ENCODE data around the gene EPB41L4B. TPM values are rescaled to one million over a fixed set of nuclear protein-coding genes. Genes with fewer than 3 reads are reported as not detected.

EPB41L4B gene
- total and polyA plus RNA-seq, 4 donors = 6.0 to 14.5 (median 12.2) TPM

- no peaks in the 10 kb centered on the region for H3K9me3 ChIP-seq (ENCODE audit: control insufficient read depth in 4 of 4, insufficient read depth in 3 of 4, low read length in 3 of 4)
- no peak overlapping the region for H3K27ac ChIP-seq (ENCODE audit: low read depth in 1 of 2, low read length in 1 of 2)
- ATAC-seq (ENCODE audit: insufficient read depth, low FRiP score) (no peak), DNase-seq (no peak)
- no peaks in the 10 kb centered on the region for H3K4me1 ChIP-seq (ENCODE audit: control insufficient read depth in 5 of 5, insufficient read depth in 5 of 5, low read length in 5 of 5)
- H3K9ac ChIP-seq (ENCODE audit: insufficient read depth in 1 of 2, low read length in 2 of 2) = no peak overlapping the region
- H3K36me3 ChIP-seq (ENCODE audit: control insufficient read depth in 4 of 4, insufficient read depth in 4 of 4, low read length in 4 of 4) = no peaks in the 10 kb centered on the region
- 59 to 76% methylated on average over 4 of the region's 4 CpGs for WGBS, 2 donors
- no peaks in the 10 kb centered on the region for H3K27me3 ChIP-seq (ENCODE audit: control insufficient read depth in 3 of 3, insufficient read depth in 3 of 3, low read length in 2 of 3)
- no peak overlapping the region for H3K4me3 ChIP-seq
- TF ChIP-seq CTCF (IDR thresholded peaks at IDR 0.05; ENCODE audit: control extremely low read depth, extremely low read depth) = no peak
These were observed 108.1 kb downstream of the EPB41L4B start for GRCh38 chr9:109212768-109213167.

GRCh38 chr9:109206670-109207069, 114.2 kb downstream of the EPB41L4B start:
- no peak for TF ChIP-seq CTCF (IDR thresholded peaks at IDR 0.05; ENCODE audit: control extremely low read depth, extremely low read depth)
- Histone ChIP-seq H3K27ac (ENCODE audit: low read depth in 1 of 2, low read length in 1 of 2) (no peak overlapping the region), H3K4me1 (ENCODE audit: control insufficient read depth in 5 of 5, insufficient read depth in 5 of 5, low read length in 5 of 5) (no peaks in the 10 kb centered on the region), H3K9ac (ENCODE audit: insufficient read depth in 1 of 2, low read length in 2 of 2) (no peak overlapping the region), H3K9me3 (ENCODE audit: control insufficient read depth in 4 of 4, insufficient read depth in 3 of 4, low read length in 3 of 4) (no peaks in the 10 kb centered on the region), H3K4me3 (no peak overlapping the region), H3K27me3 (ENCODE audit: control insufficient read depth in 3 of 3, insufficient read depth in 3 of 3, low read length in 2 of 3) (no peaks in the 10 kb centered on the region), H3K36me3 (ENCODE audit: control insufficient read depth in 4 of 4, insufficient read depth in 4 of 4, low read length in 4 of 4) (no peaks in the 10 kb centered on the region)
- no peak for DNase-seq
- WGBS, 2 donors = 90 to 93% methylated on average over 2 of the region's 2 CpGs
- ATAC-seq (ENCODE audit: insufficient read depth, low FRiP score) = no peak

GRCh38 chr9:109205526-109205925, 115.3 kb downstream of the EPB41L4B start:
- ATAC-seq (ENCODE audit: insufficient read depth, low FRiP score) (no peak), DNase-seq (no peak)
- WGBS, 2 donors = 85 to 90% methylated on average over 1 of the region's 1 CpG
- no peak overlapping the region for H3K9ac ChIP-seq (ENCODE audit: insufficient read depth in 1 of 2, low read length in 2 of 2)
- H3K27me3 ChIP-seq (ENCODE audit: control insufficient read depth in 3 of 3, insufficient read depth in 3 of 3, low read length in 2 of 3) = no peaks in the 10 kb centered on the region
- no peak overlapping the region for H3K27ac ChIP-seq (ENCODE audit: low read depth in 1 of 2, low read length in 1 of 2)
- TF ChIP-seq CTCF (IDR thresholded peaks at IDR 0.05; ENCODE audit: control extremely low read depth, extremely low read depth) = no peak
- no peaks in the 10 kb centered on the region for H3K4me1 ChIP-seq (ENCODE audit: control insufficient read depth in 5 of 5, insufficient read depth in 5 of 5, low read length in 5 of 5)
- H3K4me3 ChIP-seq = no peak overlapping the region
- H3K36me3 ChIP-seq (ENCODE audit: control insufficient read depth in 4 of 4, insufficient read depth in 4 of 4, low read length in 4 of 4) = no peaks in the 10 kb centered on the region
- no peaks in the 10 kb centered on the region for H3K9me3 ChIP-seq (ENCODE audit: control insufficient read depth in 4 of 4, insufficient read depth in 3 of 4, low read length in 3 of 4)

- Histone ChIP-seq H3K9me3 (ENCODE audit: control insufficient read depth in 4 of 4, insufficient read depth in 3 of 4, low read length in 3 of 4) (no peaks in the 10 kb centered on the region), H3K4me1 (ENCODE audit: control insufficient read depth in 5 of 5, insufficient read depth in 5 of 5, low read length in 5 of 5) (no peaks in the 10 kb centered on the region), H3K9ac (ENCODE audit: insufficient read depth in 1 of 2, low read length in 2 of 2) (no peak overlapping the region), H3K36me3 (ENCODE audit: control insufficient read depth in 4 of 4, insufficient read depth in 4 of 4, low read length in 4 of 4) (no peaks in the 10 kb centered on the region), H3K27me3 (ENCODE audit: control insufficient read depth in 3 of 3, insufficient read depth in 3 of 3, low read length in 2 of 3) (no peaks in the 10 kb centered on the region), H3K27ac (ENCODE audit: low read depth in 1 of 2, low read length in 1 of 2) (no peak overlapping the region), H3K4me3 (no peak overlapping the region)
- TF ChIP-seq CTCF (IDR thresholded peaks at IDR 0.05; ENCODE audit: control extremely low read depth, extremely low read depth) = no peak
- 88 to 89% methylated on average over 4 of the region's 4 CpGs for WGBS, 2 donors
- DNase-seq (no peak), ATAC-seq (ENCODE audit: insufficient read depth, low FRiP score) (no peak)
These were observed 117.0 kb downstream of the EPB41L4B start for GRCh38 chr9:109203761-109204360.

Data from lung (tissue), 12 donors.